Hepatocyte (in vitro differentiated cells): ENCODE measurements around the gene INPP4B. TPM values are rescaled to one million over a fixed set of nuclear protein-coding genes. Genes with fewer than 3 reads are reported as not detected.

Source experiments
- DNase-seq: peaks from one replicate; pipeline ENCODE4 v3.0.0-alpha.2; 2016; ENCODE audit warnings: low spot score
- H2AFZ ChIP-seq: fragments of 200-600 bp; sonication (generic); 2 replicates; pipeline ENCODE4 v1.6.0; 2016; ENCODE audit warnings: antibody characterized with exemption, mild to moderate bottlenecking
- H3K27ac ChIP-seq: fragments of 200-600 bp; sonication (generic); 2 replicates; pipeline ENCODE4 v1.5.1; 2016; ENCODE audit warnings: mild to moderate bottlenecking
- H3K27me3 ChIP-seq: fragments of 200-600 bp; sonication (generic); 2 replicates; pipeline ENCODE4 v1.6.1; 2016
- H3K36me3 ChIP-seq: fragments of 200-600 bp; sonication (generic); replicated peaks from 2 replicates; pipeline ENCODE4 v1.5.1; 2016; ENCODE audit warnings: low read depth; ENCODE audit not compliant: insufficient read depth
- H3K4me1 ChIP-seq: fragments of 200-600 bp; sonication (generic); 2 replicates; pipeline ENCODE4 v1.5.1; 2016; ENCODE audit warnings: mild to moderate bottlenecking, moderate library complexity; ENCODE audit not compliant: insufficient read depth
- H3K4me2 ChIP-seq: fragments of 200-600 bp; sonication (generic); 2 replicates; pipeline ENCODE4 v1.6.0; 2016
- H3K4me3 ChIP-seq: fragments of 200-600 bp; sonication (generic); 2 replicates; pipeline ENCODE4 v1.5.1; 2016; ENCODE audit warnings: mild to moderate bottlenecking
- H3K79me2 ChIP-seq: fragments of 200-600 bp; sonication (generic); 2 replicates; pipeline ENCODE4 v1.6.0; 2017; ENCODE audit warnings: mild to moderate bottlenecking
- H3K9me2 ChIP-seq: fragments of 200-600 bp; sonication (generic); replicated peaks from 2 replicates; pipeline ENCODE4 v1.6.0; 2017; ENCODE audit warnings: mild to moderate bottlenecking; ENCODE audit not compliant: insufficient read depth
- H3K9me3 ChIP-seq: fragments of 200-600 bp; sonication (generic); 2 replicates; pipeline ENCODE4 v1.5.1; 2016; ENCODE audit warnings: low read depth, mild to moderate bottlenecking
- H4K20me1 ChIP-seq: fragments of 200-600 bp; sonication (generic); 2 replicates; pipeline ENCODE4 v1.6.0; 2016; ENCODE audit warnings: mild to moderate bottlenecking; ENCODE audit not compliant: insufficient read depth, poor library complexity, severe bottlenecking
- EZH2 ChIP-seq: fragments of 200-600 bp; sonication (generic); IDR thresholded peaks from 2 replicates; pipeline ENCODE4 v1.6.1; 2016; ENCODE audit warnings: antibody characterized with exemption, mild to moderate bottlenecking, borderline replicate concordance
- EZH2phosphoT487 ChIP-seq: fragments of 200-600 bp; sonication (generic); IDR thresholded peaks from one replicate; pipeline ENCODE4 v1.6.1; 2018; ENCODE audit warnings: antibody characterized with exemption, mild to moderate bottlenecking, low read depth, moderate library complexity; ENCODE audit not compliant: unreplicated experiment, severe bottlenecking
- whole genome bisulfite sequencing: methylation state at CpG from one replicate; pipeline ENCODE4 v1.1.6; 2016; ENCODE audit warnings: low lambda C conversion rate; ENCODE audit errors: missing lambda C conversion rate; 5-methylcytosine and 5-hydroxymethylcytosine counted together
- polyA plus RNA-seq: library from polyadenylated mRNA; unstranded; fragments of >200 nt; fragmentation: Nextera tagmentation; extraction: Ambion mirVana; gene quantifications from 2 replicates; pipeline ENCODE4 v1.2.1, GENCODE V29; 2016
- total RNA-seq: library from RNA; depleted of rRNA; stranded (reverse); fragments of >200 nt; gene quantifications from 2 replicates; pipeline ENCODE4 v1.2.3, GENCODE V29; 2014
- TF ChIP-seq, protein P1 (sequence below): fragments of 200-600 bp; sonication (generic); IDR thresholded peaks from 2 replicates; pipeline ENCODE4 v1.5.1; 2016; ENCODE audit warnings: antibody characterized with exemption, mild to moderate bottlenecking; ENCODE audit not compliant: poor library complexity

Gene INPP4B
- total and polyA plus RNA-seq, 2 experiments from 2014 or later, result 4.2 to 7.1 TPM

DNA sequence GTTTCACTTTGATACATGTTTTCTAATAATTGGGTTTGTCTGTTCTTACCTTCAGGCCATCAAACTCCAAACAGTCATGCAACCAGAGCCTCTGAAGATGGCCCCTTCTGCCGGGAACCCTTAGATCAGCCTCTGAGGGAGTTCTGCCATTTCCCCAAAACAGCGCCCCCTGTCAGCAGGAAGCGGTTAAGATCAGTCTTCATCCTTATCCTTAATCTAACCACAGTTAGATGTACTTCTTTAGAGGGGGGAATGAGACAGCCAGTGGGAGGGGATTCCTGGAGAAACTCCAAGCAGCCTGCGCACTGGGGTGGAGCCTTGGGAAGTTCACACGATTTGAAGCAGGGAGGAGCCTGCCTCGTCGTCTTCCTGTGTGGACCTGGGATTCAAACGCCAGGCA lies 185.4 kb downstream of the INPP4B start:
- Histone ChIP-seq H3K9me2 (no peaks in the 10 kb centered on the region), H3K4me1 (no peaks in the 10 kb centered on the region), H3K79me2 (no peaks in the 10 kb centered on the region), H3K27ac (no peak overlapping the region), H3K9me3 (peaks cover 19% of the 10 kb centered on the region), H4K20me1 (no peaks in the 10 kb centered on the region), H3K4me3 (no peak overlapping the region), H3K36me3 (no peaks in the 10 kb centered on the region), H3K27me3 (no peaks in the 10 kb centered on the region), H3K4me2 (no peak overlapping the region), H2AFZ (no peak overlapping the region)
- no peak for TF ChIP-seq EZH2phosphoT487
- TF ChIP-seq EZH2, result no peak
- TF ChIP-seq, protein P1, sequence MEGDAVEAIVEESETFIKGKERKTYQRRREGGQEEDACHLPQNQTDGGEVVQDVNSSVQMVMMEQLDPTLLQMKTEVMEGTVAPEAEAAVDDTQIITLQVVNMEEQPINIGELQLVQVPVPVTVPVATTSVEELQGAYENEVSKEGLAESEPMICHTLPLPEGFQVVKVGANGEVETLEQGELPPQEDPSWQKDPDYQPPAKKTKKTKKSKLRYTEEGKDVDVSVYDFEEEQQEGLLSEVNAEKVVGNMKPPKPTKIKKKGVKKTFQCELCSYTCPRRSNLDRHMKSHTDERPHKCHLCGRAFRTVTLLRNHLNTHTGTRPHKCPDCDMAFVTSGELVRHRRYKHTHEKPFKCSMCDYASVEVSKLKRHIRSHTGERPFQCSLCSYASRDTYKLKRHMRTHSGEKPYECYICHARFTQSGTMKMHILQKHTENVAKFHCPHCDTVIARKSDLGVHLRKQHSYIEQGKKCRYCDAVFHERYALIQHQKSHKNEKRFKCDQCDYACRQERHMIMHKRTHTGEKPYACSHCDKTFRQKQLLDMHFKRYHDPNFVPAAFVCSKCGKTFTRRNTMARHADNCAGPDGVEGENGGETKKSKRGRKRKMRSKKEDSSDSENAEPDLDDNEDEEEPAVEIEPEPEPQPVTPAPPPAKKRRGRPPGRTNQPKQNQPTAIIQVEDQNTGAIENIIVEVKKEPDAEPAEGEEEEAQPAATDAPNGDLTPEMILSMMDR, result no peak
- DNase-seq, result no peak
- whole genome bisulfite sequencing, result 81% methylated on average over 8 of the region's 8 CpGs

DNA sequence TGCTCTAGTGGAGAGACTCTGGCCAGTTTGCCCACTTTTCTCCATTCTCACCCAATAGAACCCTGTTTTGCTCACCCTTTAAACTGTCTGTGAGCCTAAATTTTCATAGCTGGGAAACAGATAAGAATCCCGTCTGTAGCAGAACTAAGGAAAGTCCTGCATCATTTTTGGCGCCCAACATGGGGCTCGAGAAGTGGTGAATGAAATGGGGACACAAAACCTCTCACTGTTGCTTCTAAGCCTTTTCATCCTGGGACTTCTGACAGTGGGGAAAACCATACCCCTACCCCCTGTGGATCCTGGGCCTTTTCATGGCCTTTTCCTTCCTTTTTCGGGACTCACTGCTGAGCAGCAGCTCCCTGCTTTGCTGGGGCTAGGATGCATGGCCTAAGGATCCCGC lies 189.9 kb downstream of the INPP4B start:
- H3K4me1 ChIP-seq, result no peaks in the 10 kb centered on the region
- 89% methylated on average over 5 of the region's 5 CpGs for WGBS
- H3K27me3 ChIP-seq, result no peaks in the 10 kb centered on the region
- H3K4me2 ChIP-seq, result no peak overlapping the region
- H4K20me1 ChIP-seq, result no peaks in the 10 kb centered on the region
- H3K79me2 ChIP-seq, result no peaks in the 10 kb centered on the region
- no peaks in the 10 kb centered on the region for H3K9me2 ChIP-seq
- no peak for DNase-seq
- no peaks in the 10 kb centered on the region for H3K36me3 ChIP-seq
- H3K27ac ChIP-seq, result no peak overlapping the region
- H2AFZ ChIP-seq, result no peak overlapping the region
- H3K9me3 ChIP-seq, result peaks cover 31% of the 10 kb centered on the region
- H3K4me3 ChIP-seq, result no peak overlapping the region
- TF ChIP-seq EZH2phosphoT487, result no peak
- no peak for TF ChIP-seq EZH2
- TF ChIP-seq, protein P1, result no peak

DNA sequence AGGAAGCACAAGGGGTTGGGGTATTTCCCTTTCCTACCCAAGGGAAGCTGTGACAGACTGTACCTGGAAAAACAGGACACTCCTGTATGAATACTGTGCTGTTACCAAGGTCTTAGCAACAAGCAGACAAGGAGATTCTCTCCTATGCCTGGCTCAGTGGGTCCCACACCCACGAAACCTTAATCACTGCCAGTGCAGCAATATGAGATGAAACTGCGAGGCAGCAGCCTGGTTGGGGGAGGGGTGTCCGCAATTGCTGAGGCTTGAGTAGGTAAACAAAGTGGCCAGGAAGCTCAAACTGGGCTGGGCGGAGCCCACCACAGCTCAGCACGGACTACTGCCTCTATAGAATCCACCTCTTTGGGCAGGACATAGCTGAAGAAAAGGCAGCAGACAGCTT lies 197.7 kb downstream of the INPP4B start:
- Histone ChIP-seq H3K4me1 (no peaks in the 10 kb centered on the region), H3K36me3 (no peaks in the 10 kb centered on the region), H3K4me2 (no peak overlapping the region), H3K9me2 (no peaks in the 10 kb centered on the region), H3K27ac (no peak overlapping the region), H3K4me3 (no peak overlapping the region), H4K20me1 (no peaks in the 10 kb centered on the region), H3K27me3 (no peaks in the 10 kb centered on the region), H2AFZ (no peak overlapping the region), H3K79me2 (no peaks in the 10 kb centered on the region), H3K9me3 (no peaks in the 10 kb centered on the region)
- TF ChIP-seq, protein P1, result no peak
- TF ChIP-seq EZH2phosphoT487 (no peak), EZH2 (no peak)
- DNase-seq, result no peak
- 86% methylated on average over 5 of the region's 5 CpGs for WGBS
